Keratinocyte (primary cell): Measurements from ENCODE around the gene LRGUK.

Experiments used
- EZH2 ChIP-seq: IDR thresholded peaks from one replicate; pipeline ENCODE4 v1.6.1; 2012; ENCODE audit warnings: inconsistent platforms, mild to moderate bottlenecking, low read length, moderate library complexity
- TF ChIP-seq, protein P1 (sequence below), 3 experiments: IDR thresholded peaks in 1 of 3; conservative IDR thresholded peaks in 1 of 3; optimal IDR thresholded peaks in 1 of 3; 2 replicates in 2 of 3; 3 replicates in 1 of 3; pipeline versions ENCODE3 to v1.5.1; 2011; ENCODE audit warnings: low read length in 3 of 3, mild to moderate bottlenecking in 3 of 3, moderate library complexity in 2 of 3, control low read depth in 1 of 3, inconsistent platforms in 1 of 3; ENCODE audit not compliant: insufficient read depth in 2 of 3; ENCODE audit errors: extremely low read depth in 1 of 3

GRCh38 chr7:134140889-134141867 lies 14.0 kb downstream of the LRGUK start:
- TF ChIP-seq, protein P1, sequence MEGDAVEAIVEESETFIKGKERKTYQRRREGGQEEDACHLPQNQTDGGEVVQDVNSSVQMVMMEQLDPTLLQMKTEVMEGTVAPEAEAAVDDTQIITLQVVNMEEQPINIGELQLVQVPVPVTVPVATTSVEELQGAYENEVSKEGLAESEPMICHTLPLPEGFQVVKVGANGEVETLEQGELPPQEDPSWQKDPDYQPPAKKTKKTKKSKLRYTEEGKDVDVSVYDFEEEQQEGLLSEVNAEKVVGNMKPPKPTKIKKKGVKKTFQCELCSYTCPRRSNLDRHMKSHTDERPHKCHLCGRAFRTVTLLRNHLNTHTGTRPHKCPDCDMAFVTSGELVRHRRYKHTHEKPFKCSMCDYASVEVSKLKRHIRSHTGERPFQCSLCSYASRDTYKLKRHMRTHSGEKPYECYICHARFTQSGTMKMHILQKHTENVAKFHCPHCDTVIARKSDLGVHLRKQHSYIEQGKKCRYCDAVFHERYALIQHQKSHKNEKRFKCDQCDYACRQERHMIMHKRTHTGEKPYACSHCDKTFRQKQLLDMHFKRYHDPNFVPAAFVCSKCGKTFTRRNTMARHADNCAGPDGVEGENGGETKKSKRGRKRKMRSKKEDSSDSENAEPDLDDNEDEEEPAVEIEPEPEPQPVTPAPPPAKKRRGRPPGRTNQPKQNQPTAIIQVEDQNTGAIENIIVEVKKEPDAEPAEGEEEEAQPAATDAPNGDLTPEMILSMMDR (optimal IDR thresholded peaks at IDR 0.05 in 1 of 3, IDR thresholded peaks at IDR 0.05 in 1 of 3, conservative IDR thresholded peaks at IDR 0.05 in 1 of 3; ENCODE audit: extremely low read depth in 1 of 3, insufficient read depth in 2 of 3, low read length in 3 of 3): peak; percentile 81 to 88 (median 87)
- TF ChIP-seq EZH2: no peak
